A549 (cell line): Measurements from ENCODE around the gene OPN1SW. TPM values are rescaled to one million over a fixed set of nuclear protein-coding genes. Genes with fewer than 3 reads are reported as not detected.

Source experiments
- polyA plus RNA-seq, 4 experiments: library from polyadenylated mRNA; depleted of rRNA in 3 of 4; stranded (reverse); fragments of >200 nt; fragmentation: RNase III in 1 of 4; extraction: RNeasy Plus Mini Kit Qiagen cat#74134 plus additional on column Dnase treatment in 1 of 4; gene quantifications; 2 replicates in 3 of 4; 3 replicates in 1 of 4; pipeline ENCODE4 v1.2.3, GENCODE V29; 2011 to 2017
- small RNA-seq, 6 experiments: library from RNA; depleted of rRNA; stranded (forward); fragments of <200 nt; gene quantifications; one replicate each; pipeline ENCODE3, GENCODE V24; 2012

OPN1SW gene
- polyA plus RNA-seq, 2 of the 4 experiments (the other 2 are of a cell fraction): not detected

Small RNA genes lying within 50 kb of the gene (small RNA-seq; reads per million reads assigned to genes)
- 0 reads per million in 6 experiments for gene RN7SL81P

Other genes with a start within 250 kb of the OPN1SW start
- 0.37 and 0.46 TPM in 2 replicates for gene GARIN1A, start 103.5 kb downstream of the OPN1SW start, polyA plus RNA-seq (2011; rRNA removed)
- gene GARIN1A, start 103.5 kb downstream of the OPN1SW start, polyA plus RNA-seq (2017; fragmentation: RNase III; extraction: RNeasy Plus Mini Kit Qiagen cat#74134 plus additional on column Dnase treatment): 0.30 to 0.49 TPM (median 0.43 TPM) in 3 replicates
- 182 and 233 TPM in 2 replicates for gene CALU, start 36.4 kb downstream of the OPN1SW start, polyA plus RNA-seq (2011; rRNA removed)
- 186 to 198 TPM (median 192 TPM) in 3 replicates for gene CALU, start 36.4 kb downstream of the OPN1SW start, polyA plus RNA-seq (2017; fragmentation: RNase III; extraction: RNeasy Plus Mini Kit Qiagen cat#74134 plus additional on column Dnase treatment)
- gene CCDC136, start 16.2 kb upstream of the OPN1SW start, polyA plus RNA-seq (2011; rRNA removed): 5.4 and 5.6 TPM in 2 replicates
- 3.6 to 7.3 TPM (median 4.7 TPM) in 3 replicates for gene CCDC136, start 16.2 kb upstream of the OPN1SW start, polyA plus RNA-seq (2017; fragmentation: RNase III; extraction: RNeasy Plus Mini Kit Qiagen cat#74134 plus additional on column Dnase treatment)
- gene FLNC, start 54.6 kb upstream of the OPN1SW start, polyA plus RNA-seq (2011; rRNA removed): 0.43 and 0.60 TPM in 2 replicates
- gene FLNC, start 54.6 kb upstream of the OPN1SW start, polyA plus RNA-seq (2017; fragmentation: RNase III; extraction: RNeasy Plus Mini Kit Qiagen cat#74134 plus additional on column Dnase treatment): 3.2 to 3.4 TPM (median 3.4 TPM) in 3 replicates
- gene ATP6V1F, start 87.1 kb upstream of the OPN1SW start, polyA plus RNA-seq (2011; rRNA removed): 155 and 180 TPM in 2 replicates
- 201 to 230 TPM (median 229 TPM) in 3 replicates for gene ATP6V1F, start 87.1 kb upstream of the OPN1SW start, polyA plus RNA-seq (2017; fragmentation: RNase III; extraction: RNeasy Plus Mini Kit Qiagen cat#74134 plus additional on column Dnase treatment)
- gene KCP, start 134.9 kb upstream of the OPN1SW start, polyA plus RNA-seq (2011; rRNA removed): 0.05 TPM in 1 of 2 replicates, not detected in the other
- 0.07 to 0.18 TPM (median 0.14 TPM) in 3 replicates for gene KCP, start 134.9 kb upstream of the OPN1SW start, polyA plus RNA-seq (2017; fragmentation: RNase III; extraction: RNeasy Plus Mini Kit Qiagen cat#74134 plus additional on column Dnase treatment)
- 5.5 and 6.5 TPM in 2 replicates for gene IRF5, start 162.1 kb upstream of the OPN1SW start, polyA plus RNA-seq (2011; rRNA removed)
- 6.1 to 9.7 TPM (median 8.7 TPM) in 3 replicates for gene IRF5, start 162.1 kb upstream of the OPN1SW start, polyA plus RNA-seq (2017; fragmentation: RNase III; extraction: RNeasy Plus Mini Kit Qiagen cat#74134 plus additional on column Dnase treatment)